Activated T-helper 2 cell treated with anti-CD3 and anti-CD28 coated beads, Interferon-gamma antibody, Interleukin-2, Interleukin-4, amounts not matched to agents 10 μg/mL and 5 μg/mL and 100 μg/mL, durations not matched to agents 14 hours and 24 hours and 36 hours (primary cell): ENCODE results near the gene MAP3K2. TPM values are rescaled to one million over a fixed set of nuclear protein-coding genes. Genes with fewer than 3 reads are reported as not detected.

Source experiments
- DNase-seq: peaks from one replicate; pipeline ENCODE4 v3.0.0; 2021; ENCODE audit warnings: low spot score
- H3K27ac Mint-ChIP-seq: one replicate; pipeline ENCODE4 v1.8.0; 2021; ENCODE audit warnings: mixed read lengths
- H3K27me3 Mint-ChIP-seq: one replicate; pipeline ENCODE4 v1.8.0; 2021; ENCODE audit warnings: low read depth, mixed read lengths
- H3K36me3 Mint-ChIP-seq: one replicate; pipeline ENCODE4 v1.8.0; 2021; ENCODE audit warnings: low read depth, mixed read lengths
- H3K4me1 Mint-ChIP-seq: one replicate; pipeline ENCODE4 v1.8.0; 2021; ENCODE audit warnings: low read depth, mixed read lengths
- H3K4me3 Mint-ChIP-seq: one replicate; pipeline ENCODE4 v1.8.0; 2021; ENCODE audit warnings: low read depth, mild to moderate bottlenecking, moderate library complexity, mixed read lengths
- H3K9me3 Mint-ChIP-seq: one replicate; pipeline ENCODE4 v1.8.0; 2021; ENCODE audit warnings: mixed read lengths
- intact Hi-C: fragments of 100-400 bp; cut with micrococcal nuclease; formaldehyde crosslinking; loops from one replicate; pipeline ENCODE4 v1.15.1; 2023
- total RNA-seq: library from RNA; stranded (reverse); gene quantifications from 2 replicates; pipeline ENCODE4 v1.2.3, GENCODE V29; 2022

Gene MAP3K2
- total RNA-seq, 1 donor from 2014 or later: 51.3 TPM

DNA sequence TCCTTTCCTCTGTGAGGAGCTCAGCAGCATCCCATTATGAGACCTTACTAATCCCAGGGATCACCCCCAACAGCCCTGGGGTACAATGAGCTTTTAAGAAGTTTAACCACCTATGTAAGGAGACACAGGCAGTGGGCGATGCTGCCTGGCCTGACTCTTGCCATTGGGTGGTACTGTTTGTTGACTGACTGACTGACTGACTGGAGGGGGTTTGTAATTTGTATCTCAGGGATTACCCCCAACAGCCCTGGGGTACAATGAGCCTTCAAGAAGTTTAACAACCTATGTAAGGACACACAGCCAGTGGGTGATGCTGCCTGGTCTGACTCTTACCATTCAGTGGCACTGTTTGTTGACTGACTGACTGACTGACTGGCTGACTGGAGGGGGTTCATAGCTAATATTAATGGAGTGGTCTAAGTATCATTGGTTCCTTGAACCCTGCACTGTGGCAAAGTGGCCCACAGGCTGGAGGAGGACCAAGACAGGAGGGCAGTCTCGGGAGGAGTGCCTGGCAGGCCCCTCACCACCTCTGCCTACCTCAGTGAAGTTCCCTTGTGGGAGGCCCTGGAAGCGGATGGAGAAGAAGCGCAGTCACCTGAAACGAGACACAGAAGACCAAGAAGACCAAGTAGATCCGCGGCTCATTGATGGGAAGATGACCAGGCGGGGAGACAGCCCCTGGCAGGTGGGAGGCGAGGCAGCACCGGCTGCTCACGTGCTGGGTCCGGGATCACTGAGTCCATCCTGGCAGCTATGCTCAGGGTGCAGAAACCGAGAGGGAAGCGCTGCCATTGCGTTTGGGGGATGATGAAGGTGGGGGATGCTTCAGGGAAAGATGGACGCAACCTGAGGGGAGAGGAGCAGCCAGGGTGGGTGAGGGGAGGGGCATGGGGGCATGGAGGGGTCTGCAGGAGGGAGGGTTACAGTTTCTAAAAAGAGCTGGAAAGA lies 38.0 kb upstream of the MAP3K2 start:
- no peak for DNase-seq
- H3K9me3 Mint-ChIP-seq: no peaks in the 10 kb centered on the region
- peaks cover 5% of the 10 kb centered on the region for H3K4me1 Mint-ChIP-seq
- peaks cover 39% of the 10 kb centered on the region for H3K27me3 Mint-ChIP-seq
- no peaks in the 10 kb centered on the region for H3K36me3 Mint-ChIP-seq
- H3K27ac Mint-ChIP-seq: no peak overlapping the region
- intact Hi-C loops: no loop called here
- H3K4me3 Mint-ChIP-seq: no peak overlapping the region

DNA sequence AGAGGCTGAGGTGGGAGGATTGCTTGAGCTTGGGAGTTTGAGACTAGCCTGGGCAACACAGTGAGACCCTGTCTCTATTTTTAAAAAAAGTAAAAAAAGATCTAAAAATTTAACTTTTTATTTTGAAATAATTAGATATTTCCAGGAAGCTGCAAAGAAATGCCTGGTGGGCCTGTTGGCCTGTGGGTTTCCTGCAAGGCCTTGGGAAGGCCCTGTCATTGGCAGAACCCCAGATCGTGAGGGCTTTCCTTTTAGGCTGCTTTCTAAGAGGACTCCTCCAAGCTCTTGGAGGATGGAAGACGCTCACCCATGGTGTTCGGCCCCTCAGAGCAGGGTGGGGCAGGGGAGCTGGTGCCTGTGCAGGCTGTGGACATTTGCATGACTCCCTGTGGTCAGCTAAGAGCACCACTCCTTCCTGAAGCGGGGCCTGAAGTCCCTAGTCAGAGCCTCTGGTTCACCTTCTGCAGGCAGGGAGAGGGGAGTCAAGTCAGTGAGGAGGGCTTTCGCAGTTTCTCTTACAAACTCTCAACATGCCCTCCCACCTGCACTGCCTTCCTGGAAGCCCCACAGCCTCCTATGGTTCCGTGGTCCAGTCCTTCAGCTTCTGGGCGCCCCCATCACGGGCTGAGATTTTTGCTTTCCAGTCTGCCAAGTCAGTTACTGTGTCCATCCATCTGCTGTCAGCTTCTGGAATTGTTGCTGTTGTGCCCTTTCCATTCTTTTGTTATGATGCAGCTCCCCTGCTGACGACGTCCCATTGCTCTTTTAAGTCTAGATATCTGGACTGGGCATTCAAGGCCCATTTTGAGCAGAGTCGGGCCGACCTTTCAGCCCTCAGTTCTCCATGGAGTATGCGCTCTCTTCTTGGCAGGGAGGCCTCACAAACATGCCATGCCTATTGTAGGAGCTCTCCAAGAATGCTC lies 37.1 kb upstream of the MAP3K2 start:
- peaks cover 5% of the 10 kb centered on the region for H3K4me1 Mint-ChIP-seq
- H3K27ac Mint-ChIP-seq: no peak overlapping the region
- H3K36me3 Mint-ChIP-seq: no peaks in the 10 kb centered on the region
- H3K27me3 Mint-ChIP-seq: peaks cover 46% of the 10 kb centered on the region
- intact Hi-C loops: loop anchor here (5.0 kb wide), 1 partner anchor 38 kb away; the partner anchor contains the start of gene MAP3K2
- no peaks in the 10 kb centered on the region for H3K9me3 Mint-ChIP-seq
- no peak for DNase-seq
- no peak overlapping the region for H3K4me3 Mint-ChIP-seq

DNA sequence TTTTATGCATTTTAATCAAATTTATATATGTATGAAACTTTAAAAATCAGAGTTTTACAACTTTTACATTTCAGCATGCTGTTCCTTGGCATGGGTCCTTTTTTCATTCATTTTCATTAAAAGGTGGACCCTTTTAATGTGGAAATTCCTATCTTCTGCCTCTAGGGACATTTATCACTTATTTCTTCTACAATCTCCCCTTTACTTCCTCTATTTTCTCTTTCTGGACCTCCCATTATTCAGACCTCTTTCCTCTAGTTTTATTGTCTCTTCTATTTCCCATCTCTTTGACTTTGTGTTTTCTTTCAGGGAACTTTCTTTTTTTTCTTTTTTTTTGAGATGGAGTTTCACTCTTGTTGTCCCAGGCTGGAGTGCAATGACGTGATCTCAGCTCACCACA lies 36.1 kb upstream of the MAP3K2 start:
- Mint-ChIP-seq H3K27me3 (peaks cover 47% of the 10 kb centered on the region), H3K4me3 (peak overlapping the region; percentile 15), H3K9me3 (no peaks in the 10 kb centered on the region), H3K27ac (no peak overlapping the region), H3K36me3 (no peaks in the 10 kb centered on the region), H3K4me1 (peaks cover 5% of the 10 kb centered on the region)
- intact Hi-C loops: loop anchor here (5.0 kb wide), 1 partner anchor 37 kb away; the partner anchor contains the start of gene MAP3K2
- DNase-seq: no peak

DNA sequence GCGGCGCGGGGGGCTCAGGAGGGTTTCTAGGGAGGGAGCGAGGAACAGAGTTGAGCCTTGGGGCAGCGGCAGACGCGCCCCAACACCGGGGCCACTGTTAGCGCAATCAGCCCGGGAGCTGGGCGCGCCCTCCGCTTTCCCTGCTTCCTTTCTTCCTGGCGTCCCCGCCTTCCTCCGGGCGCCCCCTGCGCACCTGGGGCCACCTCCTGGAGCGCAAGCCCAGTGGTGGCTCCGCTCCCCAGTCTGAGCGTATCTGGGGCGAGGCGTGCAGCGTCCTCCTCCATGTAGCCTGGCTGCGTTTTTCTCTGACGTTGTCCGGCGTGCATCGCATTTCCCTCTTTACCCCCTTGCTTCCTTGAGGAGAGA lies 35.7 kb upstream of the MAP3K2 start:
- Mint-ChIP-seq H3K9me3 (no peaks in the 10 kb centered on the region), H3K4me1 (peaks cover 5% of the 10 kb centered on the region), H3K36me3 (no peaks in the 10 kb centered on the region), H3K27me3 (peaks cover 47% of the 10 kb centered on the region), H3K27ac (no peak overlapping the region), H3K4me3 (peak overlapping the region; percentile 41)
- DNase-seq: no peak
- intact Hi-C loops: loop anchor here (5.0 kb wide), 1 partner anchor 36 kb away; the partner anchor contains the start of gene MAP3K2

DNA sequence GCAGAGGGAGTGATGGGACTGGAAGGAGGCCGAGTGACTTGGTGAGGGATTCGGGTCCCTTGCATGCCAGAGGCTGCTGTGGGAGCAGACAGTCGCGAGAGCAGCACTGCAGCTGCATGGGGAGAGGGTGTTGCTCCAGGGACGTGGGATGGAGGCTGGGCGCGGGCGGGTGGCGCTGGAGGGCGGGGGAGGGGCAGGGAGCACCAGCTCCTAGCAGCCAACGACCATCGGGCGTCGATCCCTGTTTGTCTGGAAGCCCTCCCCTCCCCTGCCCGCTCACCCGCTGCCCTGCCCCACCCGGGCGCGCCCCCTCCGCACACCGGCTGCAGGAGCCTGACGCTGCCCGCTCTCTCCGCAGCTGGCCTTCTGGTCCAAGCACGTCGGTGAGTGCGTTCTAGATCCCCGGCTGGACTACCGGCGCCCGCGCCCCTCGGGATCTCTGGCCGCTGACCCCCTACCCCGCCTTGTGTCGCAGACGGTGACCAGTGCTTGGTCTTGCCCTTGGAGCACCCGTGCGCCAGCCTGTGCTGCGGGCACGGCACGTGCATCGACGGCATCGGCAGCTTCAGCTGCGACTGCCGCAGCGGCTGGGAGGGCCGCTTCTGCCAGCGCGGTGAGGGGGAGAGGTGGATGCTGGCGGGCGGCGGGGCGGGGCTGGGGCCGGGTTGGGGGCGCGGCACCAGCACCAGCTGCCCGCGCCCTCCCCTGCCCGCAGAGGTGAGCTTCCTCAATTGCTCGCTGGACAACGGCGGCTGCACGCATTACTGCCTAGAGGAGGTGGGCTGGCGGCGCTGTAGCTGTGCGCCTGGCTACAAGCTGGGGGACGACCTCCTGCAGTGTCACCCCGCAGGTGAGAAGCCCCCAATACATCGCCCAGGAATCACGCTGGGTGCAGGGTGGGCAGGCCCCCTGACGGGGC lies 35.0 kb upstream of the MAP3K2 start:
- intact Hi-C loops: loop anchor here (5.0 kb wide), 1 partner anchor 36 kb away; the partner anchor contains the start of gene MAP3K2
- Mint-ChIP-seq H3K4me3 (peak overlapping the region; percentile 47), H3K4me1 (peaks cover 5% of the 10 kb centered on the region), H3K9me3 (no peaks in the 10 kb centered on the region), H3K36me3 (no peaks in the 10 kb centered on the region), H3K27me3 (peaks cover 47% of the 10 kb centered on the region), H3K27ac (no peak overlapping the region)
- DNase-seq: no peak

DNA sequence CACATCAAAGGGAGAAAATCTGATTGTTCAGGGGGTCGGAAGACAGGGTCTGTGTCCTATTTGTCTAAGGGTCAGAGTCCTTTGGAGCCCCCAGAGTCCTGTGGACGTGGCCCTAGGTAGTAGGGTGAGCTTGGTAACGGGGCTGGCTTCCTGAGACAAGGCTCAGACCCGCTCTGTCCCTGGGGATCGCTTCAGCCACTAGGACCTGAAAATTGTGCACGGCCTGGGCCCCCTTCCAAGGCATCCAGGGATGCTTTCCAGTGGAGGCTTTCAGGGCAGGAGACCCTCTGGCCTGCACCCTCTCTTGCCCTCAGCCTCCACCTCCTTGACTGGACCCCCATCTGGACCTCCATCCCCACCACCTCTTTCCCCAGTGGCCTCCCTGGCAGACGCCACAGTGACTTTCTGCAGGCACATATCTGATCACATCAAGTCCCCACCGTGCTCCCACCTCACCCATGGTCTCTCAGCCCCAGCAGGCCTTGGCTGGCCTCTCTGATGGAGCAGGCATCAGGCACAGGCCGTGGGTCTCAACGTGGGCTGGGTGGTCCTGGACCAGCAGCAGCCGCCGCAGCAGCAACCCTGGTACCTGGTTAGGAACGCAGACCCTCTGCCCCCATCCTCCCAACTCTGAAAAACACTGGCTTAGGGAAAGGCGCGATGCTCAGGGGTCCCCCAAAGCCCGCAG lies 34.2 kb upstream of the MAP3K2 start:
- Mint-ChIP-seq H3K27ac (no peak overlapping the region), H3K27me3 (peaks cover 50% of the 10 kb centered on the region), H3K36me3 (no peaks in the 10 kb centered on the region), H3K4me1 (peaks cover 5% of the 10 kb centered on the region), H3K4me3 (peak overlapping the region; percentile 34), H3K9me3 (no peaks in the 10 kb centered on the region)
- intact Hi-C loops: loop anchor here (5.0 kb wide), 1 partner anchor 35 kb away; the partner anchor contains the start of gene MAP3K2
- DNase-seq: no peak

DNA sequence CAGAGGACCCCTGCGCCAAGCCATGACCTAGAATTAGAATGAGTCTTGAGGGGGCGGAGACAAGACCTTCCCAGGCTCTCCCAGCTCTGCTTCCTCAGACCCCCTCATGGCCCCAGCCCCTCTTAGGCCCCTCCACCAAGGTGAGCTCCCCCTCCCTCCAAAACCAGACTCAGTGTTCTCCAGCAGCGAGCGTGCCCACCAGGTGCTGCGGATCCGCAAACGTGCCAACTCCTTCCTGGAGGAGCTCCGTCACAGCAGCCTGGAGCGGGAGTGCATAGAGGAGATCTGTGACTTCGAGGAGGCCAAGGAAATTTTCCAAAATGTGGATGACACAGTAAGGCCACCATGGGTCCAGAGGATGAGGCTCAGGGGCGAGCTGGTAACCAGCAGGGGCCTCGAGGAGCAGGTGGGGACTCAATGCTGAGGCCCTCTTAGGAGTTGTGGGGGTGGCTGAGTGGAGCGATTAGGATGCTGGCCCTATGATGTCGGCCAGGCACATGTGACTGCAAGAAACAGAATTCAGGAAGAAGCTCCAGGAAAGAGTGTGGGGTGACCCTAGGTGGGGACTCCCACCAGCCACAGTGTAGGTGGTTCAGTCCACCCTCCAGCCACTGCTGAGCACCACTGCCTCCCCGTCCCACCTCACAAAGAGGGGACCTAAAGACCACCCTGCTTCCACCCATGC lies 33.5 kb upstream of the MAP3K2 start:
- no peak overlapping the region for H3K4me3 Mint-ChIP-seq
- H3K36me3 Mint-ChIP-seq: no peaks in the 10 kb centered on the region
- no peaks in the 10 kb centered on the region for H3K9me3 Mint-ChIP-seq
- no peak for DNase-seq
- H3K4me1 Mint-ChIP-seq: peaks cover 12% of the 10 kb centered on the region
- intact Hi-C loops: loop anchor here (5.0 kb wide), 1 partner anchor 34 kb away; the partner anchor contains the start of gene MAP3K2
- no peak overlapping the region for H3K27ac Mint-ChIP-seq
- peaks cover 50% of the 10 kb centered on the region for H3K27me3 Mint-ChIP-seq

DNA sequence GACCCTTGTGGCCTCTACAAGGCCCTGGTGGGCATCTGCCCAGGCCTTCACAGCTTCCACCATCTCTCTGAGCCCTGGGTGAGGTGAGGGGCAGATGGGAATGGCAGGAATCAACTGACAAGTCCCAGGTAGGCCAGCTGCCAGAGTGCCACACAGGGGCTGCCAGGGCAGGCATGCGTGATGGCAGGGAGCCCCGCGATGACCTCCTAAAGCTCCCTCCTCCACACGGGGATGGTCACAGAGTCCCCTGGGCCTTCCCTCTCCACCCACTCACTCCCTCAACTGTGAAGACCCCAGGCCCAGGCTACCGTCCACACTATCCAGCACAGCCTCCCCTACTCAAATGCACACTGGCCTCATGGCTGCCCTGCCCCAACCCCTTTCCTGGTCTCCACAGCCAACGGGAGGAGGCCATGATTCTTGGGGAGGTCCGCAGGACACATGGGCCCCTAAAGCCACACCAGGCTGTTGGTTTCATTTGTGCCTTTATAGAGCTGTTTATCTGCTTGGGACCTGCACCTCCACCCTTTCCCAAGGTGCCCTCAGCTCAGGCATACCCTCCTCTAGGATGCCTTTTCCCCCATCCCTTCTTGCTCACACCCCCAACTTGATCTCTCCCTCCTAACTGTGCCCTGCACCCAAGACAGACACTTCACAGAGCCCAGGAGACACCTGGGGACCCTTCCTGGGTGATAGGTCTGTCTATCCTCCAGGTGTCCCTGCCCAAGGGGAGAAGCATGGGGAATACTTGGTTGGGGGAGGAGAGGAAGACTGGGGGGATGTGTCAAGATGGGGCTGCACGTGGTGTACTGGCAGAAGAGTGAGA lies 32.5 kb upstream of the MAP3K2 start:
- no peak for DNase-seq
- Mint-ChIP-seq H3K4me1 (peaks cover 18% of the 10 kb centered on the region), H3K9me3 (no peaks in the 10 kb centered on the region), H3K27ac (no peak overlapping the region), H3K36me3 (no peaks in the 10 kb centered on the region), H3K4me3 (no peak overlapping the region), H3K27me3 (peaks cover 47% of the 10 kb centered on the region)
- intact Hi-C loops: loop anchor here (5.0 kb wide), 1 partner anchor 33 kb away; the partner anchor contains the start of gene MAP3K2

DNA sequence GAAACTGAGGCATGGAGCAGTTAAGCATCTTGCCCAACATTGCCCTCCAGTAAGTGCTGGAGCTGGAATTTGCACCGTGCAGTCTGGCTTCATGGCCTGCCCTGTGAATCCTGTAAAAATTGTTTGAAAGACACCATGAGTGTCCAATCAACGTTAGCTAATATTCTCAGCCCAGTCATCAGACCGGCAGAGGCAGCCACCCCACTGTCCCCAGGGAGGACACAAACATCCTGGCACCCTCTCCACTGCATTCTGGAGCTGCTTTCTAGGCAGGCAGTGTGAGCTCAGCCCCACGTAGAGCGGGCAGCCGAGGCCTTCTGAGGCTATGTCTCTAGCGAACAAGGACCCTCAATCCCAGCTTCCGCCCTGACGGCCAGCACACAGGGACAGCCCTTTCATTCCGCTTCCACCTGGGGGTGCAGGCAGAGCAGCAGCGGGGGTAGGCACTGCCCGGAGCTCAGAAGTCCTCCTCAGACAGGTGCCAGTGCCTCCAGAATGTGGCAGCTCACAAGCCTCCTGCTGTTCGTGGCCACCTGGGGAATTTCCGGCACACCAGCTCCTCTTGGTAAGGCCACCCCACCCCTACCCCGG lies 31.8 kb upstream of the MAP3K2 start:
- Mint-ChIP-seq H3K4me3 (no peak overlapping the region), H3K36me3 (no peaks in the 10 kb centered on the region), H3K4me1 (peaks cover 18% of the 10 kb centered on the region), H3K9me3 (no peaks in the 10 kb centered on the region), H3K27me3 (peaks cover 42% of the 10 kb centered on the region), H3K27ac (no peak overlapping the region)
- intact Hi-C loops: loop anchor here (5.0 kb wide), 1 partner anchor 32 kb away; the partner anchor contains the start of gene MAP3K2
- no peak for DNase-seq

DNA sequence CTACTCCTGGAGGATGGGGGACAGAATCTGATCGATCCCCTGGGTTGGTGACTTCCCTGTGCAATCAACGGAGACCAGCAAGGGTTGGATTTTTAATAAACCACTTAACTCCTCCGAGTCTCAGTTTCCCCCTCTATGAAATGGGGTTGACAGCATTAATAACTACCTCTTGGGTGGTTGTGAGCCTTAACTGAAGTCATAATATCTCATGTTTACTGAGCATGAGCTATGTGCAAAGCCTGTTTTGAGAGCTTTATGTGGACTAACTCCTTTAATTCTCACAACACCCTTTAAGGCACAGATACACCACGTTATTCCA lies 31.3 kb upstream of the MAP3K2 start:
- intact Hi-C loops: no loop called here
- H3K27ac Mint-ChIP-seq: no peak overlapping the region
- DNase-seq: no peak
- no peaks in the 10 kb centered on the region for H3K9me3 Mint-ChIP-seq
- H3K27me3 Mint-ChIP-seq: peaks cover 39% of the 10 kb centered on the region
- H3K4me1 Mint-ChIP-seq: peaks cover 19% of the 10 kb centered on the region
- H3K36me3 Mint-ChIP-seq: no peaks in the 10 kb centered on the region
- no peak overlapping the region for H3K4me3 Mint-ChIP-seq
